Skin of body (tissue), 2 donors: ENCODE data around the gene PCBP3. TPM values are rescaled to one million over a fixed set of nuclear protein-coding genes. Genes with fewer than 3 reads are reported as not detected.
"Not testable (repeated sequence)": the region's sequence is repeated elsewhere in the genome, so short reads cannot be mapped to it uniquely, and the experiment has no call there.

Experiments used
- DNase-seq: peaks from one replicate; lab custom pipeline; 2025; lab: John Stamatoyannopoulos, UW
- total RNA-seq: library from RNA; depleted of rRNA; stranded (reverse); fragments of >200 nt; gene quantifications from one replicate; pipeline ENCODE4 v1.2.3, GENCODE V29; 2014

Gene PCBP3
- total RNA-seq, 1 donor from 2014 or later, result 3.4 TPM

GRCh38 chr21:45613396-45613795 is 30.1 kb upstream of the PCBP3 start:
- no peak for DNase-seq

- DNase-seq, result no peak
Observed at GRCh38 chr21:45613881-45614280, 29.6 kb upstream of the PCBP3 start.

DNA sequence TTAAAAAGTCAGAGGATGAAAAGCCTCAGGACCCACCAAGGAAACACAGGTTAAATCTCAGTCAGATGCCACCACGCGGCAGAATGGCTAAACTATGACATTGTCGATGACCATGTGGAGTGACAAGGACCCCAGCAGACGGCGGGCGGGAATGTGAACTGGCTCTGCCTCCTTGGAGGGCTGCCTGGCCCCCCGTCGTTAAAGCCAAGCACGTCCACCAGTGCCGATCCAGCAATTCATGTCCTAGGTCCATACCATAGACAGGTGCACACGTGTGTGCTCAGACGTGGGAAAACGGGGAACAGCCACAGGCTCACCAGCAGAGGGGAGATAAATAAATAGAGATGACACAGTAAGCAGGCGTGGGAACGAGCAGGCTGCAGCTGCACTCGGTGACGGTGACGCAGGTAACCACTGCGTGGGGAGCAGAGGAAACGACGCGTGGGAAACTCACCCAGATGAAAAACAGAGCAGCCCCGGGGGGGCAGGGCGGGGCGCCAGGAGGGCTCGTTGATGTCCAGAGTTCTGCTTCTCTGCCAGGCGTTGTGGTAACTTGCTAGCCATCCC is 28.3 kb upstream of the PCBP3 start:
- DNase-seq, result no peak

DNA sequence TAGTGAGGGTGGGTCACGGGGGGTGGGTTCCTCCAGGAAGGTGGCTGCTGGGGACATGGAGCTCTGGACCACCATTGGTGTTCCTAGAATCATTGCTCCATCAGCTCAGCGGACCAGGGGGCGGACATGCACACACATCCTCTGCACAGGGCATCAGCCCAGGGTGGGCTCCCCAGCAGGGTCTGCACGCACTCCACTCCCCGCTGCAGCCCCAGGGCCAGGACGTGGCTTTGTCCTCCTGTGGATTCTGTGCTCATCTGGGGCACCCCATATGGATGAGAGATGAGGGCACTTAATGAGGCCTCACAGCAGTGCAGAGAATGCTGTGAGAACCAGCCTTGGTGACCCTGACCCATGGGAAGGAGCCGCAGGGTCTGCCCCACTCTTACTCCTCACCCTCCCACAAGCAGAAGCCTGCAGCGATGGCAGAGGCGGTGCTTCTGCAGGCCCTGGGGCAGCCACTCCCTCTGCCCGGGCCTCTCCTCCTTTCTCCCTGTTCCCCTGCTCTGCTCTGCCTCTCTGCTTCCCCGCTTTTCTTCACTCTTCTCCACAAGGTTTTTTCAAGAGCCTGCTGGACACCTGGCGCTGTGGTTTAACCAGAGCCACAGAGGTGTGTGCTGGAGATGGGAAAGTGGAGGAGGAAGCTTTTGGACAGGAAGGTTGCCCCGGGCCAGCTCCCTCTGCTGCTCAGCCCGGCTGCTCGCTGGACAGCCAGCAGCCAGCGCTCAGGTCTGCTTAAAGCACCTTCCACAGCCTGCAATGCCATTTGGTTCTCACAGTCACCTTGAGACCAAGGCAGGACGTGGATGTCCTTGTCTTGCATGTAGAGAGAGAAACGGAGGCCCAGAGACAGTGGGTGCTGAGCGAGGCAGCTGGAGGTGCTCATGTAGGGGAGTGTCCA is 26.3 kb upstream of the PCBP3 start:
- no peak for DNase-seq

GRCh38 chr21:45618287-45618686 is 25.2 kb upstream of the PCBP3 start:
- no peak for DNase-seq

DNA sequence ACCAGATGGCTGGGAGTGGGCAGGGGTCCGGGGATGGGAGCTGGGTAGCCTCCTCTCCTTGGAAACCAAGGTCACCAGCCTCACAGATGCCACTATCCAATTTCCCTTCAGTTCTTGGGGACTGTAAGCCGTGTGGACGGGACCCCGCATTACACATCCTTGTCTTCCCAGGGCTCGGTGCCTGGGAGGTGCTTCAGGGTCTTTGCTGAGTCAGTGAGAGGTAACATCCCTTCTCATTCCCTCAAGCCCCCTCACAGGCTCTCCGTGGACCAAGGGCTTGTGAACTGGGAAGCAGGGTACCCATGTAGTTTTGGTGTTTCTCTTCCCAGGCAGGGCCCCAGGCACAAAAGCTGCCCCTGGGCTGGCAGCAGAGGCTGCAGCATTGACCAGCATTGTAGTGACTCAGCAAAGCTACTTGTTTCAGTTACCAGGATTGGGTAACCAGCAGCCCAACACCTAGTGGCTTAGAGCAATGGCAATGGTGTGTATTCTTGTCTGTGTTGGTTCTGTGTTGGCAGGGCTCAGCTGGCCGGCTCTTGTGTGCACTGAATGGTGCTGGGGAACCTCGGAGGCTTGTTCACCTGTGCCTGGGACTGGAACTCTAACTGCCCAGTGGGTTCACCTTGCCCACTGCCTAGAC is 24.6 kb upstream of the PCBP3 start:
- no peak for DNase-seq

- no peak for DNase-seq
Observed at GRCh38 chr21:45620201-45620923, 23.2 kb upstream of the PCBP3 start.

- not testable (repeated sequence) for DNase-seq
Observed at GRCh38 chr21:45621435-45622331, 21.8 kb upstream of the PCBP3 start.

DNA sequence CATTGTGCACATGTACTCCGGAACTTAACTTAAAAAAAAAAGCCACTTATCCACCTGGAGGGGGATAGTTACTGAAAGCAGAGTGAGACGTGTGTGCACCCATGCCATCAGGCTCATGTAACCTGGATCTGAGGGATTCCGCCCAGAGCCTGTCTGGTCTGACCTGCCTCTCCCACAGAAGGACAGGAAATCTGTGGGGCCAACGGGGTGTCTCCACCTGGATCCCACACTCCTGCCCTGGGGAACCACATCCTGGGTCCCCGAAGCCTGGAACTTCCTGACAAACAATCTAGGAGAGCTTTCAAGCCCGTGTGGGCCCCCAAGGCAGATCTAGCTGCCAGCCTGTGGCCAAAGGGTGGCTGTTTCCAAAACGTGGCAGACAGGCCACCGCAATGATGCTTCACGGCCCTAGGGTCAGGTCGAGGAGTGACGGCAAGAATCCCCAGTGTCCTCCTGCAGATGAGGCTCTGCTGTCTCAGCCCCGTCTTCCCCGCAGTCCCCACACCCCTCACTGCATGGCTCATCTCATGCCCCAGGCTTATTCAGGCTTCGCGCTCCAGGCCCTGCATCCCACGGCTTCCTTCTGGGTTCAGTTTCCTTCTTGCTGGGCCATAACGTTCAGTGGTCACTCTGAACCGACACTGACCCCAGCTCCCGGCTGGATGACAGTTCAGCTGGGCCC is 21.0 kb upstream of the PCBP3 start:
- DNase-seq, result no peak

GRCh38 chr21:45623436-45623835 is 20.1 kb upstream of the PCBP3 start:
- DNase-seq, result no peak

- not testable (repeated sequence) for DNase-seq
Observed at GRCh38 chr21:45626127-45626526, 17.4 kb upstream of the PCBP3 start.

- no peak for DNase-seq
Observed at GRCh38 chr21:45629046-45629981, 14.2 kb upstream of the PCBP3 start.

GRCh38 chr21:45630066-45630694 is 13.3 kb upstream of the PCBP3 start:
- no peak for DNase-seq

DNA sequence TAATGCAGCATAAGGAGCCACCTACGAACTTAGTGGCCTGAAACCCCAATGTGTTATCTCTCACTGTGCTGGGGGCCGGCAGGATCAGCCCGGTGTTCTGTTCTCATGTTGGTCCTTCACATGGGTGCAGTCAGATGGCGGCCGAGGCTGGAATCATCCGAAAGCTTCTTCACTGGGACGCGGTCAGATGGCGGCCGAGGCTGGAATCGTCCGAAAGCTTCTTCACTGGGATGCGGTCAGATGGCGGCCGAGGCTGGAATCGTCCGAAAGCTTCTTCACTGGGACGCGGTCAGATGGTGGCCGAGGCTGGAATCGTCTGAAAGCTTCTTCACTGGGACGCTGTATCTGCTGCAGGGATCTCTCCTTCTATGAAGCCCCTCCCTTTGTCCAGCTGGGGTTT is 12.6 kb upstream of the PCBP3 start:
- DNase-seq, result no peak

DNA sequence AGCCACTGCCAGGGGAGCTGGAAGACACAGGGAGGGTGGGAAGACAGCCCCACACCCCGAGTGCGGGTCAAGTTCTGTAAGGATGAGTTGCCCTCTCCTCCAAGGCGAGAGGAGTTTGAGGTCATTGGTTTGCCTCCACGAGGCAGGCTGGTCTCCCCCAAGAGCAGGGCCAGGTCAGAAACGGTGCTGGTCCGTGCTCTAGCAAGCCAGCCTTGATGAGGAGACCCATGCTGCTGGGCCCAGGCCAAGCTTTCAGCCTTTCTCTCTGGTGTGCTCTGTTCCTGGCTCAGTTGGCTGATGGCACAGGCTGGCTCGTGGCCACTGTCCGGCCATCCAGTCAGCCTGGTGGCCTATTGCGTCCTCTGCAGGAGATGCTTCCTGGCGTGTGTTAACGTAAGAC is 12.0 kb upstream of the PCBP3 start:
- DNase-seq, result no peak

DNA sequence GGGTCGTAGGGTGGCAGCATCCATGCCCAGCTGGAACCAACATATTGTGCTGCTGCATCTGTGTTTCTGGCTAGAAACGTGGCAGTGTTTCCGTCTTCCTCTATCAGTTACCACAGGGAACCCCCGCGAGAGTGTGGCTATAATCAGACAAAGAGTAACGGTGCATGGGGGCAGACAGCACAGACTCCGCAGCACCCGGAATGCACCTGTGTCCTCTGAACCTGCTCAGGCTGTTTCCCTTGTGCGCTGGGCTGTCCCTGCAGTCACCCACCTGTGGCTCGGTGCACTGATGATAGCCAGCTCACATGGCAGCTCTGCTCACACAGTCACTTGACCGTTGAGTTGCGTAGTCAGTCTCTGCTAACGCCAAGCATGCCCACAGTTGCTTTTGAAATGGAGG is 11.4 kb upstream of the PCBP3 start:
- no peak for DNase-seq

- DNase-seq, result no peak
Observed at GRCh38 chr21:45632637-45633251, 10.8 kb upstream of the PCBP3 start.

GRCh38 chr21:45634511-45635183 is 8.9 kb upstream of the PCBP3 start:
- DNase-seq, result peak; percentile 12
